Fibroblast of peridontal ligament (primary cell): ENCODE measurements around the gene GINS1.

Experiments
- DNase-seq: peaks from one replicate; pipeline ENCODE4 v3.0.0-alpha.2; 2010; ENCODE audit errors: extremely low read depth

GINS1 gene

GRCh38 chr20:25494506-25495188 is 87.2 kb downstream of the GINS1 start:
- no peak for DNase-seq

GRCh38 chr20:25495189-25495824 is 87.8 kb downstream of the GINS1 start:
- DNase-seq, result no peak

DNA sequence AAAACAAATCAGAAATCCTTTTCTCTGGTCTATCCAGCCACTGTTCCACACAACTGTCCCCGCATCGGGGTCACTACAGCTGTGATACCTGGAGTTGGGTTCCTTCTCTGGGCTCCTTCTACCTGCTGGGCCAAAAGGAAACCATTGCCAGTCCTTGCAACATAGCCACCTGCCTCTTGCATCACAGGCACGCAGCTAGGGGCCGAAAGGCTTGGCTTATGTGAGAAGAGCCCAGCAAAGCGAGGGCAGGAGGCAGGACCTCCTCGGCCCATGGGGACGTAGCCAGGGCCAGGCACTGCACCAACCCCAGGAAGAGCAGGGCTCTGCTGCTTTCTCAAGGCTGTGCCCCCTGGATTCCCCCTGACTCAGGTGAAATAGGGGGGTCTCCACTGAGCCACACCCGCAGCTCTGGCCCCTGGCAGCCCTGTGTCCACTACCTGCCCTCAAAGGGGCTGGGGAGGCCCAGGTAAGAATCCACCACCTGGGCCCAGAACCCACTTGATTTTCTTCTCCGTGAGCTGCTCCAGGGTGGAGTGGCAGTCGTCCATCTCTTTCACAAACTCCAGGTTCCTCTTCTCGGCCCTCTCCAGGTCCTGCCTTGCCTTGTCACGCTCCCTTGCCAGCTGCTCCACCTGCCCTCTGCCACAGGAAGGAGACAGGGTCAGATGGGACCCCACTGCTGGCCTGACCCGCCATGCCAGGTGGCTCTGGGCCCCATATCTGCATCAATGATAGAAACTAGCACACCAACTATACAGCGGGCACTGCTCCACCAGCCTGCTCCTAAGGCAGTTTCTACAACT is 88.9 kb downstream of the GINS1 start:
- no peak for DNase-seq

- no peak for DNase-seq
Measured at GRCh38 chr20:25496968-25497401, 89.5 kb downstream of the GINS1 start.

DNA sequence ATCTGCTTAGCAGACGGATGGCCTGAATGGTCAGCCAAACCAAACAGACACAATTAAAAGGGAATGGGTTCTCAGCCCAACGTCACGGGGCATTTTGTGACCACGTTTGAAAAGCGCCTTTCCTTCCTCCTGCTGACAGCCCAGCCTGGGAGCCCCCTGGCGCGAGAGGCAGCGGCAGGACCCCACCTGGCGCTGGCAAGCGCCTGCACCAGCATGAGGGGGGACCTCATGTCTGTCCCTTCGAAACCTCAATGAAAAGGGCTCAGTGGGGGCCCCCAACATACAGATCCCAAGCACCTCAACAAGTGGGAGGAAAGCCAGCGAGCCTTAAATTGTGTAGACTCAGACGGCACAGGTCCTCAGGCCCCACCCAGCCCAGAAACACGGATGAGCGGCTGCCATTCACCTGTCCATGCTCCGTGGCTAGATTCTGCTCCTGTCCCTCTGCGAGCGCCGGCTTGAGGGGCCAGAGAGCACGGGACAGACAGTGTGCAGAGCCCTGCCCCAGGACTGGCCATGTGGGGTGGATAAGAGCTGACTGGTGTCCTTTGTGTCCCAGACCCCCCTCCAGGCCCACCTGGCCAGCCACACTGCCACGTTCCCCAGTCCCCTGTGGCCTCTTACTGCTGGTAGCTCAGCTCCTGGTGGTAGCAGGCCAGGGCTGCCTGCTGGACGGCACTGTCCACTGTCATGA is 90.3 kb downstream of the GINS1 start:
- DNase-seq, result no peak
